ENCODE results near the gene HCST.

Gene HCST

DNA sequence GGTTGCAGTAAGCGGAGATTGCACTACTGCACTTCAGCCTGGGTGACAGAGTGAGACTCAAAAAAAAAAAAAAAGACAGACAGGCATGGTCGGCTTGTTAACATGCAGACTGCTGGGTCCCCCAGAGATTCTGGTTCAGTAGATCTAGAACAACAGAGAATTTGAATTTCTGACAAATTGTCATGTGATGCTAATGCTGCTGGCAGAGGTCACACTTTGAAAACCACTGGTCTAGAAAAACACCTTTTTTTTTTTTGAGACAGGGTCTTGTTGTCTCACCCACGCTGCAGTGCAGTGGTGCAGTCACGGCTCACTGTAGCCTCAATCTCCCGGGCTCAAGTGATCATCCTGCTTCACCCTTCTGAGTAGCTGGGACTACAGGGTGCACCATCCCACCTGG lies 26.2 kb downstream of the HCST start:
- H3K4me3 ChIP-seq (ENCODE audit: low read depth, low read length) = no peak overlapping the region
- in situ Hi-C loops (cut with HindIII; ENCODE audit: low sequenced_read_pairs) = no loop called here
- TF ChIP-seq, protein P1, sequence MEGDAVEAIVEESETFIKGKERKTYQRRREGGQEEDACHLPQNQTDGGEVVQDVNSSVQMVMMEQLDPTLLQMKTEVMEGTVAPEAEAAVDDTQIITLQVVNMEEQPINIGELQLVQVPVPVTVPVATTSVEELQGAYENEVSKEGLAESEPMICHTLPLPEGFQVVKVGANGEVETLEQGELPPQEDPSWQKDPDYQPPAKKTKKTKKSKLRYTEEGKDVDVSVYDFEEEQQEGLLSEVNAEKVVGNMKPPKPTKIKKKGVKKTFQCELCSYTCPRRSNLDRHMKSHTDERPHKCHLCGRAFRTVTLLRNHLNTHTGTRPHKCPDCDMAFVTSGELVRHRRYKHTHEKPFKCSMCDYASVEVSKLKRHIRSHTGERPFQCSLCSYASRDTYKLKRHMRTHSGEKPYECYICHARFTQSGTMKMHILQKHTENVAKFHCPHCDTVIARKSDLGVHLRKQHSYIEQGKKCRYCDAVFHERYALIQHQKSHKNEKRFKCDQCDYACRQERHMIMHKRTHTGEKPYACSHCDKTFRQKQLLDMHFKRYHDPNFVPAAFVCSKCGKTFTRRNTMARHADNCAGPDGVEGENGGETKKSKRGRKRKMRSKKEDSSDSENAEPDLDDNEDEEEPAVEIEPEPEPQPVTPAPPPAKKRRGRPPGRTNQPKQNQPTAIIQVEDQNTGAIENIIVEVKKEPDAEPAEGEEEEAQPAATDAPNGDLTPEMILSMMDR (IDR thresholded peaks at IDR 0.05; ENCODE audit: low read depth, low read length, missing control alignments) = no peak
- no peak for DNase-seq (ENCODE audit: low read depth)

DNA sequence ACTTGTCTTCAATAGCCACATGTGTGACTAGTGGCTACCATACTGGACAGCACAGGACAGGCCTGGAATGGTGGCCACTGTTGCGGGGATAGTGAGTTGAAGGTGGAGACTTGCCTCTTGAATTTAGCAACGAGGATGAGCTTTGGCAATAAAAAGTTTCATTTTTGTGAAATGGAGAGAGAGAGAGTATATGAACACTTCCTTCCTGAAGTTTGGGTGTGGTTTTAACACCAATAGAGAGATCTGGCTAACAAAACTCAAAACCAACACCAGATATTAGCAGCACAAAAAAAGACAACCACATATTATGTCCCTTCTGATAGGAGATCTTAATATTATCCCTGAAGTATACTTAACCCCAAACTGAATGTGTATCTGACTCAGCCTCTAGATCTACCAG lies 27.5 kb downstream of the HCST start:
- no peak for DNase-seq (ENCODE audit: low read depth)
- TF ChIP-seq, protein P1 (IDR thresholded peaks at IDR 0.05; ENCODE audit: low read depth, low read length, missing control alignments) = no peak
- in situ Hi-C loops (cut with HindIII; ENCODE audit: low sequenced_read_pairs) = no loop called here
- H3K4me3 ChIP-seq (ENCODE audit: low read depth, low read length) = no peak overlapping the region

DNA sequence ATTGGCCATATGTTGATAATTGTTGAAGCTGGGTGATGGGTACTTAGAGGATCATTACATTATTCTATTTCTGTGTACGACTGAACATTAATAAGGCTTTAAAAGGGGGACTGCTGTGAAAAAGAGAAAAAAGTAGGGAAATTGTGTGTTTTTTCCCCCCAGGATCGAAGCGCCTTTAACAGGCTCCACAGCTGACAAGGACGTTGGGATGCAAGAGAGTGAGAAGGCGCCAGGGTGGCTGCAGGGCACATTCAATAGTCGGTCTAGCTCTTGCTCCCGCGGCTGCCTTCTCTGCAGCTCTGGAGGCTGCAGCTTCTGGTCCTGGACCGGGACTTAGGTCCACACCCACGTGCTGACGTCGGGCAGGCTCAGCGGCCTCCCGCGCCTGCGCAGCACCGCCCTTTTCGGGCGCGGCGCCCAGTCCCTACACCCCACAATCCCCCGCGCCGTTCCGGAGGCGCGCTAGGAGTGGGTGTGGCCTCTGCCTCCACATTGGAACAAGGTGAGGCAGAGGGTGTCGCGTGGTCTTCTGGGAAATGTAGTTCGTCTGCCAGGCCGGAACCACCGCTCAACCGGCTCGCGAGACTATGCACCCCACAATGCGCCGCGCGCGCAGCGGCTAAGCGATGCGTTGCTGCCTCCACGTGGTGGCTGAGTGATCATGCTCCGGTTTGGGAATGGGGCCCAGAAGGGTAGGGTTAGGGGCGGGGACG lies 29.0 kb downstream of the HCST start:
- H3K4me3 ChIP-seq (ENCODE audit: low read depth, low read length) = peak overlapping the region; percentile 30
- TF ChIP-seq, protein P1 (IDR thresholded peaks at IDR 0.05; ENCODE audit: low read depth, low read length, missing control alignments) = peak; percentile 82
- peak; percentile 99 for DNase-seq (ENCODE audit: low read depth)
- in situ Hi-C loops (cut with HindIII; ENCODE audit: low sequenced_read_pairs) = no loop called here

DNA sequence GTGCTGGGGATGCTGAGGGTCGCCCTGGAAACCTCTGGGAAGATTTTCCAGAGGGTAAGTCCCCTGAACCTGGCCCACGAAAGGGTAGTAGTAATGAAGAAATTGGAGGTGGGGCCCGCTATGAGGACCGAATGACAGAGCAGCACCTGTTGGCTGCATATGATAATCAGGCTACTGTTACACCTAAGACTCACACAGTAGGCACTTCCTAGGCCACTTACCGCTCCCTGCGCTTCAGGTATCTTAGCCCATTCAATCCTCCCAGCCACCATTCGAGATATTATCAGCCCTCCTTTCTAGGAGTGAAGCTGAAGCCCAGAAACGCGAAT lies 29.5 kb downstream of the HCST start:
- DNase-seq (ENCODE audit: low read depth) = no peak
- no peak overlapping the region for H3K4me3 ChIP-seq (ENCODE audit: low read depth, low read length)
- TF ChIP-seq, protein P1 (IDR thresholded peaks at IDR 0.05; ENCODE audit: low read depth, low read length, missing control alignments) = no peak
- in situ Hi-C loops (cut with HindIII; ENCODE audit: low sequenced_read_pairs) = no loop called here

DNA sequence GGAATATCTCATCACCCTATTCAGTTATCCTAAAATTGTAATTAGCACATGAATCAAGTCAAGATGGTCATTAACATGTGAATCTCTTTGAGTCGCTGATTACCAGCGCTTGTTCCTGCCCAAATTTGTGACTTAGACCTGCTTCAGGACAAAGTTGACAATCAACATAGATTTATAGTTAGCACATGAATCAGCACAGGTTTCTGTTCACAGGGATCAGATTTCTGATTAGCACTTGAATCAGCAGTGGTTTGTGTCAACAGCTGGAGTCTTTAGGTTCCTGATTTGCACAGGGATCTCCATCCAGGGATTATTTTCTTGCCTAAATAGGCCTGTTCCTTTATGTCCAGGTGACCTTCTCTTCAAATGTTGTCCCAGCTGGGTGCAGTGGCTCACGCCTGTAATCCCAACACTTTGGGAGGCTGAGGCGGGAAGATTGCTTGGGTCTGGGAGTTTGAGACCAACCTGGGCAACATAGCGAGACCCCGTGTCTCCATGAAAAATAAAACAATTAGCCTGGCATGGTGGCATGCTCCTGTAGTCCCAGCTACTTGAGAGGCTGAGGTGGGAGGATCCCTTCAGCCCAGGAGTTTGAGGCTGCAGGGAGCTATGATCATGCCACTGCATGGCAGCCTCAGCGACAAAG lies 30.1 kb downstream of the HCST start:
- H3K4me3 ChIP-seq (ENCODE audit: low read depth, low read length) = no peak overlapping the region
- in situ Hi-C loops (cut with HindIII; ENCODE audit: low sequenced_read_pairs) = no loop called here
- TF ChIP-seq, protein P1 (IDR thresholded peaks at IDR 0.05; ENCODE audit: low read depth, low read length, missing control alignments) = no peak
- no peak for DNase-seq (ENCODE audit: low read depth)

DNA sequence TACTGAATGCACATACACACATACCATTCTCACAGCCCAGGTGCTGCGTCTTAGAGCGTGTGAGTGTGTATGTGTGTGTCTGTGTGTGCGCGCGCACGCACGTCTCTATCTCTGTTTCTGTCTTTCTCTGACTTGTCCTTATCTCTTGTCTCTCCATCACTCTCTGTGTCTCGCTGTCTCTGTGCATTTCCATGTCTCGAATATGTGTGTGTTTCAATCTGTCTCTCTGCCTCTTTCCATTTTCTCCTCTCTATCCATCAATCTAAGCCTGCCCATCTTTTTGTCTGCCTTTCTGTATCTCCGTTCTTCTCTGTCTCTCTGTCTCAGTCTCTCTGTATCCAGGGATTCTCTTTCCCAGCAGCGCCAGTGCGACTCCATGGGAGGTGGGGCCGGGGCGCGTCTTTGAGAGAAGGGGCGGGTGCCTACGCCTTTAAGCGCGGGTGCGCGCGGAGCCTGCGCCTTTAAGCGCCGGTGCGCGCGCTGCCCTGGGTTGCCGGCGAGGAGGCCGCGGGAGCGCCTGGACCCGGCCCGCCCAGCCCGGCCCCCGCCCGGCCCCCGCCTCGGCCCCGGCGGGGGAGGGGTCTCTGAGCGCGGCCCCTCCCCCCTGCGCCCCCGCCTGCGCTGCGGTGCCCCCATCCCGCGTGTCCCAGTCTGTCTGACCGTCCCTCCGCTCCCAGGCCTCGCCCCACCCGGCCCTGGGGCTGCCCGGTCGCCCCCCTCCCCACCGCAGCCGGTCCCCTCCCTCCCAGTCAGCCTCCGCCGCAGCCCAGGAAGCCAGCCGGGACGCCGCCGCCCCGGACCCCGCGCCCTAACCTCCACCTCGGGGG lies 33.8 kb downstream of the HCST start, which contains the start of gene LRFN3:
TSS of gene LRFN3 (plus strand) at position 464 of the 827 bp plus-strand sequence. CDS start 3,052 bp downstream, outside the sequence.
- TF ChIP-seq, protein P1 (IDR thresholded peaks at IDR 0.05; ENCODE audit: low read depth, low read length, missing control alignments) = no peak
- peak within 1 kb of the TSS; percentile 57 for H3K4me3 ChIP-seq (ENCODE audit: low read depth, low read length)
- in situ Hi-C loops (cut with HindIII; ENCODE audit: low sequenced_read_pairs) = no loop called here

More for the DNA sequence above, 33.8 kb downstream of the HCST start, which contains the start of gene LRFN3:
- peak; percentile 16 for DNase-seq (ENCODE audit: low read depth)

Measured in astrocyte of the cerebellum (primary cell).